ENCODE measurements around the gene CERS1. TPM values are rescaled to one million over a fixed set of nuclear protein-coding genes. Genes with fewer than 3 reads are reported as not detected.

Gene CERS1
- total RNA-seq, 2 experiments from 2014 or later = not detected

GRCh38 chr19:18895038-18895823 lies 727 bp downstream of the CERS1 start:
- POLR2A ChIA-PET = no interaction called here
- CTCF ChIA-PET = no interaction called here
- ATAC-seq (no peak), DNase-seq (no peak)
- H3K27ac Mint-ChIP-seq = no peak overlapping the region
- peaks cover 29% of the 10 kb centered on the region for H3K27me3 Mint-ChIP-seq (ENCODE audit: low read depth)
- H3K9me3 Mint-ChIP-seq (ENCODE audit: insufficient read depth) = no peaks in the 10 kb centered on the region
- H3K36me3 Mint-ChIP-seq (ENCODE audit: low read depth) = peaks cover 2% of the 10 kb centered on the region
- H3K4me3 Mint-ChIP-seq = no peak overlapping the region
- H3K4me1 Mint-ChIP-seq (ENCODE audit: low read depth) = peaks cover 12% of the 10 kb centered on the region

GRCh38 chr19:18894254-18895037 lies 1.5 kb downstream of the CERS1 start:
- Mint-ChIP-seq H3K27ac (no peak overlapping the region), H3K27me3 (ENCODE audit: low read depth) (peaks cover 33% of the 10 kb centered on the region), H3K4me1 (ENCODE audit: low read depth) (peaks cover 12% of the 10 kb centered on the region), H3K4me3 (no peak overlapping the region), H3K9me3 (ENCODE audit: insufficient read depth) (no peaks in the 10 kb centered on the region), H3K36me3 (ENCODE audit: low read depth) (peaks cover 2% of the 10 kb centered on the region)
- CTCF ChIA-PET = no interaction called here
- DNase-seq = no peak
- POLR2A ChIA-PET = no interaction called here
- no peak for ATAC-seq

GRCh38 chr19:18893587-18894253 lies 2.2 kb downstream of the CERS1 start:
- DNase-seq (no peak), ATAC-seq (no peak)
- Mint-ChIP-seq H3K27me3 (ENCODE audit: low read depth) (peaks cover 35% of the 10 kb centered on the region), H3K9me3 (ENCODE audit: insufficient read depth) (no peaks in the 10 kb centered on the region), H3K36me3 (ENCODE audit: low read depth) (peaks cover 2% of the 10 kb centered on the region), H3K4me3 (no peak overlapping the region), H3K4me1 (ENCODE audit: low read depth) (peaks cover 12% of the 10 kb centered on the region), H3K27ac (no peak overlapping the region)
- ChIA-PET CTCF (no interaction called here), POLR2A (no interaction called here)

- Mint-ChIP-seq H3K36me3 (ENCODE audit: low read depth) (no peaks in the 10 kb centered on the region), H3K4me3 (no peak overlapping the region), H3K27me3 (ENCODE audit: low read depth) (peaks cover 18% of the 10 kb centered on the region), H3K9me3 (ENCODE audit: insufficient read depth) (no peaks in the 10 kb centered on the region), H3K4me1 (ENCODE audit: low read depth) (no peaks in the 10 kb centered on the region), H3K27ac (no peak overlapping the region)
- DNase-seq (no peak), ATAC-seq (no peak)
- POLR2A ChIA-PET = interaction anchor here (0.6 kb wide), 1 partner anchor 471 kb away, joined by 3 read pairs; the partner anchor contains the start of gene SSBP4
- CTCF ChIA-PET = no interaction called here
These were observed 5.8 kb downstream of the CERS1 start for GRCh38 chr19:18889949-18890745.

GRCh38 chr19:18886972-18887371 lies 9.0 kb downstream of the CERS1 start:
- Mint-ChIP-seq H3K36me3 (ENCODE audit: low read depth) (no peaks in the 10 kb centered on the region), H3K4me3 (no peak overlapping the region), H3K27ac (no peak overlapping the region), H3K9me3 (ENCODE audit: insufficient read depth) (no peaks in the 10 kb centered on the region), H3K4me1 (ENCODE audit: low read depth) (no peaks in the 10 kb centered on the region), H3K27me3 (ENCODE audit: low read depth) (peaks cover 6% of the 10 kb centered on the region)
- DNase-seq (no peak), ATAC-seq (no peak)
- CTCF ChIA-PET = no interaction called here
- POLR2A ChIA-PET = no interaction called here

GRCh38 chr19:18883526-18884304 lies 12.2 kb downstream of the CERS1 start:
- ChIA-PET POLR2A (no interaction called here), CTCF (no interaction called here)
- no peak for DNase-seq
- H3K27me3 Mint-ChIP-seq (ENCODE audit: low read depth) = no peaks in the 10 kb centered on the region
- no peak overlapping the region for H3K4me3 Mint-ChIP-seq
- no peaks in the 10 kb centered on the region for H3K9me3 Mint-ChIP-seq (ENCODE audit: insufficient read depth)
- no peak overlapping the region for H3K27ac Mint-ChIP-seq
- ATAC-seq = no peak
- H3K36me3 Mint-ChIP-seq (ENCODE audit: low read depth) = no peaks in the 10 kb centered on the region
- H3K4me1 Mint-ChIP-seq (ENCODE audit: low read depth) = no peaks in the 10 kb centered on the region

- Mint-ChIP-seq H3K4me3 (no peak overlapping the region), H3K36me3 (ENCODE audit: low read depth) (no peaks in the 10 kb centered on the region), H3K27me3 (ENCODE audit: low read depth) (no peaks in the 10 kb centered on the region), H3K4me1 (ENCODE audit: low read depth) (no peaks in the 10 kb centered on the region), H3K27ac (no peak overlapping the region), H3K9me3 (ENCODE audit: insufficient read depth) (no peaks in the 10 kb centered on the region)
- DNase-seq = no peak
- no peak for ATAC-seq
- POLR2A ChIA-PET = no interaction called here
- CTCF ChIA-PET = no interaction called here
These were observed 14.5 kb downstream of the CERS1 start for GRCh38 chr19:18881491-18881890.

GRCh38 chr19:18879579-18880373 lies 16.2 kb downstream of the CERS1 start:
- CTCF ChIA-PET = no interaction called here
- ATAC-seq (peak; percentile 73), DNase-seq (peak; percentile 46)
- POLR2A ChIA-PET = no interaction called here
- no peak overlapping the region for H3K27ac Mint-ChIP-seq
- no peaks in the 10 kb centered on the region for H3K36me3 Mint-ChIP-seq (ENCODE audit: low read depth)
- no peaks in the 10 kb centered on the region for H3K27me3 Mint-ChIP-seq (ENCODE audit: low read depth)
- H3K4me3 Mint-ChIP-seq = no peak overlapping the region
- no peaks in the 10 kb centered on the region for H3K4me1 Mint-ChIP-seq (ENCODE audit: low read depth)
- H3K9me3 Mint-ChIP-seq (ENCODE audit: insufficient read depth) = no peaks in the 10 kb centered on the region

- Mint-ChIP-seq H3K9me3 (ENCODE audit: insufficient read depth) (no peaks in the 10 kb centered on the region), H3K27me3 (ENCODE audit: low read depth) (no peaks in the 10 kb centered on the region), H3K27ac (no peak overlapping the region), H3K4me1 (ENCODE audit: low read depth) (no peaks in the 10 kb centered on the region), H3K4me3 (no peak overlapping the region), H3K36me3 (ENCODE audit: low read depth) (no peaks in the 10 kb centered on the region)
- peak; percentile 25 for ATAC-seq
- ChIA-PET CTCF (no interaction called here), POLR2A (no interaction called here)
- no peak for DNase-seq
These were observed 16.9 kb downstream of the CERS1 start for GRCh38 chr19:18878858-18879578.

GRCh38 chr19:18878058-18878797 lies 17.7 kb downstream of the CERS1 start:
- H3K4me1 Mint-ChIP-seq (ENCODE audit: low read depth) = no peaks in the 10 kb centered on the region

More at GRCh38 chr19:18878058-18878797, 17.7 kb downstream of the CERS1 start:
- ATAC-seq (no peak), DNase-seq (no peak)
- H3K9me3 Mint-ChIP-seq (ENCODE audit: insufficient read depth) = no peaks in the 10 kb centered on the region
- ChIA-PET POLR2A (no interaction called here), CTCF (interaction anchor here (1.5 kb wide), 1 partner anchor 31 kb away, joined by 5 read pairs; no protein-coding TSS in a partner anchor)
- H3K27ac Mint-ChIP-seq = no peak overlapping the region
- H3K27me3 Mint-ChIP-seq (ENCODE audit: low read depth) = no peaks in the 10 kb centered on the region
- H3K36me3 Mint-ChIP-seq (ENCODE audit: low read depth) = no peaks in the 10 kb centered on the region
- no peak overlapping the region for H3K4me3 Mint-ChIP-seq
